Erythroblast (primary cell): ENCODE data around the gene TPRN.

Experiments
- DNase-seq, 2 experiments: peaks; one replicate each; lab custom pipeline; 2025; lab: John Stamatoyannopoulos, UW
- GATA1 ChIP-seq: IDR thresholded peaks from 2 replicates; pipeline ENCODE4 v1.6.1; 2011; ENCODE audit warnings: low read depth, mild to moderate bottlenecking, control low read depth, low read length, moderate library complexity
- POLR2A ChIP-seq: IDR thresholded peaks from 2 replicates; pipeline ENCODE4 v1.6.1; 2011; ENCODE audit warnings: mild to moderate bottlenecking, low read length

TPRN gene

GRCh38 chr9:137148242-137148641, 52.3 kb downstream of the TPRN start:
- no peak for DNase-seq
- no peak for TF ChIP-seq GATA1
- TF ChIP-seq POLR2A, result no peak

GRCh38 chr9:137147793-137148160, 52.8 kb downstream of the TPRN start:
- no peak for DNase-seq
- no peak for TF ChIP-seq GATA1
- no peak for TF ChIP-seq POLR2A

GRCh38 chr9:137147091-137147792, 53.3 kb downstream of the TPRN start:
- TF ChIP-seq GATA1 (no peak), POLR2A (no peak)
- DNase-seq, result no peak

- no peak for DNase-seq
- no peak for TF ChIP-seq GATA1
- no peak for TF ChIP-seq POLR2A
Measured at GRCh38 chr9:137146527-137146918, 54.0 kb downstream of the TPRN start.

GRCh38 chr9:137145731-137146526, 54.6 kb downstream of the TPRN start:
- no peak for DNase-seq
- TF ChIP-seq POLR2A (no peak), GATA1 (no peak)

GRCh38 chr9:137143459-137143858, 57.1 kb downstream of the TPRN start:
- TF ChIP-seq GATA1 (no peak), POLR2A (no peak)
- DNase-seq, result no peak

- TF ChIP-seq POLR2A (no peak), GATA1 (no peak)
- DNase-seq, result no peak
Measured at GRCh38 chr9:137141976-137142936, 58.3 kb downstream of the TPRN start.
